Prostate gland (tissue), 2 donors: Measurements from ENCODE around the gene CCT7. TPM values are rescaled to one million over a fixed set of nuclear protein-coding genes. Genes with fewer than 3 reads are reported as not detected.

Experiments used
- DNase-seq: peaks from one replicate; pipeline ENCODE4 v3.0.0-alpha.2; 2019; ENCODE audit warnings: low spot score
- H3K27ac ChIP-seq, 2 donors: fragments of 200-600 bp; sonication (generic); 2 replicates each; pipeline ENCODE4 v1.5.1; 2017 to 2019
- H3K27me3 ChIP-seq: fragments of 200-600 bp; sonication (generic); replicated peaks from 2 replicates; pipeline ENCODE4 v1.5.1; 2019; ENCODE audit not compliant: insufficient read depth
- H3K36me3 ChIP-seq, 2 donors: fragments of 200-600 bp; sonication (generic); 1 replicate in 1 of 2; 2 replicates in 1 of 2; pipeline versions ENCODE4 v1.5.1 to v1.8.1; 2017 to 2019
- H3K4me1 ChIP-seq: fragments of 200-600 bp; sonication (generic); replicated peaks from 2 replicates; pipeline ENCODE4 v1.5.1; 2019
- H3K4me3 ChIP-seq, 2 donors: fragments of 200-600 bp; sonication (generic); 2 replicates each; pipeline ENCODE4 v1.5.1; 2017 to 2019
- H3K9me3 ChIP-seq: fragments of 200-600 bp; sonication (generic); 2 replicates; pipeline ENCODE4 v1.5.1; 2017
- CTCF ChIP-seq, 4 experiments: fragments of 200-600 bp in 2 of 4; fragments of 450-650 bp in 2 of 4; sonication (generic) in 2 of 4; IDR thresholded peaks; 1 replicate in 3 of 4; 2 replicates in 1 of 4; pipeline ENCODE4 v1.5.1; 2016 to 2019; ENCODE audit warnings: antibody characterized with exemption in 4 of 4, mild to moderate bottlenecking in 2 of 4, moderate library complexity in 2 of 4
- POLR2A ChIP-seq: fragments of 450-650 bp; IDR thresholded peaks from one replicate; pipeline ENCODE4 v1.6.1; 2016; ENCODE audit warnings: antibody characterized with exemption, mild to moderate bottlenecking
- POLR2AphosphoS5 ChIP-seq: sonication (generic); formaldehyde crosslinking; IDR thresholded peaks from one replicate; pipeline ENCODE4 v1.6.1; 2017; ENCODE audit warnings: antibody characterized with exemption
- WGBS: methylation state at CpG from one replicate; pipeline ENCODE4 v1.1.5; 2018; 5-methylcytosine and 5-hydroxymethylcytosine counted together
- intact Hi-C: fragments of 100-400 bp; cut with DNase I; formaldehyde crosslinking; loops from one replicate; pipeline ENCODE4 v1.14.2; 2022
- total RNA-seq, 2 donors: library from RNA; depleted of rRNA; stranded (reverse); fragments of >200 nt; gene quantifications; one replicate each; pipeline ENCODE4 v1.1.0, GENCODE V29; 2016

Gene CCT7
- total RNA-seq, 2 donors from 2014 or later: 206 to 242 TPM

- H3K4me1 ChIP-seq: no peaks in the 10 kb centered on the region
- DNase-seq: no peak
- H3K36me3 ChIP-seq: no peaks in the 10 kb centered on the region
- no peak for TF ChIP-seq POLR2A
- TF ChIP-seq POLR2AphosphoS5: no peak
- no peak for TF ChIP-seq CTCF (IDR thresholded peaks at IDR 0.05)
- no peak overlapping the region for H3K4me3 ChIP-seq
- 6% methylated on average over 29 of the region's 38 CpGs for WGBS
- H3K27me3 ChIP-seq: peaks cover 28% of the 10 kb centered on the region
- intact Hi-C loops: no loop called here
- H3K9me3 ChIP-seq: no peaks in the 10 kb centered on the region
- H3K27ac ChIP-seq: no peak overlapping the region
Measured at GRCh38 chr2:73292316-73292905, 58.3 kb downstream of the CCT7 start.

- no peaks in the 10 kb centered on the region for H3K4me1 ChIP-seq
- H3K4me3 ChIP-seq: peak overlapping the region; percentile 27 to 39
- intact Hi-C loops: no loop called here
- TF ChIP-seq POLR2A: no peak
- TF ChIP-seq POLR2AphosphoS5: no peak
- no peak for TF ChIP-seq CTCF (IDR thresholded peaks at IDR 0.05)
- H3K36me3 ChIP-seq: no peaks in the 10 kb centered on the region
- WGBS: 3% methylated on average over 55 of the region's 64 CpGs
- no peak overlapping the region for H3K27ac ChIP-seq
- peaks cover 28% of the 10 kb centered on the region for H3K27me3 ChIP-seq
- H3K9me3 ChIP-seq: no peaks in the 10 kb centered on the region
- no peak for DNase-seq
Measured at GRCh38 chr2:73292906-73293533, 58.9 kb downstream of the CCT7 start.

GRCh38 chr2:73293534-73294171 lies 59.5 kb downstream of the CCT7 start, which contains the start of gene EGR4:
EGR4 (minus strand) TSS chr2:73293548; CDS start chr2:73293317, 231 bp downstream.
- Histone ChIP-seq H3K9me3 (no peaks in the 10 kb centered on the region), H3K4me1 (no peaks in the 10 kb centered on the region), H3K36me3 (no peaks in the 10 kb centered on the region), H3K4me3 (peak within 1 kb of the TSS; percentile 27 to 39), H3K27ac (no peak within 1 kb of the TSS), H3K27me3 (peaks cover 28% of the 10 kb centered on the region)
- intact Hi-C loops: no loop called here
- peak; percentile 37 for DNase-seq
- 1% methylated on average over 22 of the region's 45 CpGs for WGBS
- TF ChIP-seq POLR2A: no peak
- peak in 1 of 4 experiments; percentile 8 for TF ChIP-seq CTCF (IDR thresholded peaks at IDR 0.05)

GRCh38 chr2:73294239-73294638 lies 60.1 kb downstream of the CCT7 start:
- Histone ChIP-seq H3K4me1 (no peaks in the 10 kb centered on the region), H3K9me3 (no peaks in the 10 kb centered on the region), H3K4me3 (no peak overlapping the region), H3K36me3 (no peaks in the 10 kb centered on the region), H3K27ac (no peak overlapping the region), H3K27me3 (peaks cover 28% of the 10 kb centered on the region)
- TF ChIP-seq POLR2A (no peak), CTCF (IDR thresholded peaks at IDR 0.05) (no peak), POLR2AphosphoS5 (no peak)
- WGBS: 89% methylated on average over 2 of the region's 2 CpGs
- intact Hi-C loops: no loop called here
- no peak for DNase-seq
